GM12878 (cell line): ENCODE measurements around the gene FAM186B.

ENCODE experiments used
- CBX5 ChIP-seq: sonication (generic); IDR thresholded peaks from 2 replicates; pipeline ENCODE4 v1.6.1; 2016; ENCODE audit warnings: low read depth, moderate library complexity, mild to moderate bottlenecking, inconsistent platforms
- CUX1 ChIP-seq: IDR thresholded peaks from 2 replicates; pipeline ENCODE4 v1.6.1; 2012; ENCODE audit warnings: improper control_type of control experiment, low read depth, low read length; ENCODE audit not compliant: insufficient replicate concordance
- E2F8 ChIP-seq: fragments of 450-650 bp; IDR thresholded peaks from 2 replicates; pipeline ENCODE4 v1.6.1; 2018; ENCODE audit warnings: mild to moderate bottlenecking, low read depth, moderate library complexity; ENCODE audit not compliant: partially characterized antibody
- EZH2 ChIP-seq: IDR thresholded peaks from 2 replicates; pipeline ENCODE4 v1.6.1; 2012; ENCODE audit warnings: low read depth, mild to moderate bottlenecking, control low read depth, inconsistent platforms, low read length, borderline replicate concordance; ENCODE audit not compliant: control insufficient read depth
- SP1 ChIP-seq: IDR thresholded peaks from one replicate; pipeline ENCODE4 v1.6.1; 2011; ENCODE audit warnings: low read depth, low read length
- TCF7 ChIP-seq: IDR thresholded peaks from 2 replicates; pipeline ENCODE4 v1.6.1; 2014; ENCODE audit warnings: antibody characterized with exemption, borderline replicate concordance

GRCh38 chr12:49627752-49628360 lies 22.4 kb upstream of the FAM186B start:
- TF ChIP-seq SP1 (no peak), E2F8 (no peak), CBX5 (no peak), EZH2 (no peak), CUX1 (no peak), TCF7 (no peak)
